ENCODE measurements around the gene ID4.

The ID4 gene

GRCh38 chr6:19830171-19830570 is 7.0 kb upstream of the ID4 start:
- TF ChIP-seq, protein P1, sequence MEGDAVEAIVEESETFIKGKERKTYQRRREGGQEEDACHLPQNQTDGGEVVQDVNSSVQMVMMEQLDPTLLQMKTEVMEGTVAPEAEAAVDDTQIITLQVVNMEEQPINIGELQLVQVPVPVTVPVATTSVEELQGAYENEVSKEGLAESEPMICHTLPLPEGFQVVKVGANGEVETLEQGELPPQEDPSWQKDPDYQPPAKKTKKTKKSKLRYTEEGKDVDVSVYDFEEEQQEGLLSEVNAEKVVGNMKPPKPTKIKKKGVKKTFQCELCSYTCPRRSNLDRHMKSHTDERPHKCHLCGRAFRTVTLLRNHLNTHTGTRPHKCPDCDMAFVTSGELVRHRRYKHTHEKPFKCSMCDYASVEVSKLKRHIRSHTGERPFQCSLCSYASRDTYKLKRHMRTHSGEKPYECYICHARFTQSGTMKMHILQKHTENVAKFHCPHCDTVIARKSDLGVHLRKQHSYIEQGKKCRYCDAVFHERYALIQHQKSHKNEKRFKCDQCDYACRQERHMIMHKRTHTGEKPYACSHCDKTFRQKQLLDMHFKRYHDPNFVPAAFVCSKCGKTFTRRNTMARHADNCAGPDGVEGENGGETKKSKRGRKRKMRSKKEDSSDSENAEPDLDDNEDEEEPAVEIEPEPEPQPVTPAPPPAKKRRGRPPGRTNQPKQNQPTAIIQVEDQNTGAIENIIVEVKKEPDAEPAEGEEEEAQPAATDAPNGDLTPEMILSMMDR (IDR thresholded peaks at IDR 0.05; ENCODE audit: control insufficient read depth, extremely low read depth, insufficient read depth) = no peak

GRCh38 chr6:19831358-19831757 is 5.8 kb upstream of the ID4 start:
- no peak overlapping the region for H3K4me3 ChIP-seq (ENCODE audit: low read depth, low read length)
- TF ChIP-seq, protein P1 (IDR thresholded peaks at IDR 0.05; ENCODE audit: control insufficient read depth, extremely low read depth, insufficient read depth) = no peak
- DNase-seq (ENCODE audit: low read depth) = no peak

More at GRCh38 chr6:19830171-19830570, 7.0 kb upstream of the ID4 start:
- no peak for DNase-seq (ENCODE audit: low read depth)
- no peak overlapping the region for H3K4me3 ChIP-seq (ENCODE audit: low read depth, low read length)

GRCh38 chr6:19833947-19834346 is 3.2 kb upstream of the ID4 start:
- no peak overlapping the region for H3K4me3 ChIP-seq (ENCODE audit: low read depth, low read length)
- no peak for DNase-seq (ENCODE audit: low read depth)
- TF ChIP-seq, protein P1 (IDR thresholded peaks at IDR 0.05; ENCODE audit: control insufficient read depth, extremely low read depth, insufficient read depth) = no peak

DNA sequence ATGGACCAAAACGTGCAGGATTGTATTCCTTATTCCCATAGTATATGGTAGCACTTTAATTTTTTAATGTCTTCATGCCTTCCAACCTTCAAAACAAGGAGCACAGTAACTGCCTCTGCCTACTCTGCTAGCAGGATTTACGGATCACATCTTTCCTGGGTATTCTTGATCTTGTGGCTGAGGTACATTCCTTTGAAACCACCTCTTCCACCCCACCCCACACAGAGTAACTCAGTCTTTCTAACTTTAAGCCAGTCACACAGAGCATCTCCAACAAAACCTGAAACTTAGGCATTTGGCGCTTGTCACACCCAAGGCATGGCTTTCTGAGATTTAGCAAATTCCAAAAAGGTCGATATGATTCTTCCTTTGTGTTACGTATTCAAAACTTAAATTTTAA is 2.3 kb upstream of the ID4 start:
- no peak overlapping the region for H3K4me3 ChIP-seq (ENCODE audit: low read depth, low read length)
- TF ChIP-seq, protein P1 (IDR thresholded peaks at IDR 0.05; ENCODE audit: control insufficient read depth, extremely low read depth, insufficient read depth) = no peak
- DNase-seq (ENCODE audit: low read depth) = no peak

DNA sequence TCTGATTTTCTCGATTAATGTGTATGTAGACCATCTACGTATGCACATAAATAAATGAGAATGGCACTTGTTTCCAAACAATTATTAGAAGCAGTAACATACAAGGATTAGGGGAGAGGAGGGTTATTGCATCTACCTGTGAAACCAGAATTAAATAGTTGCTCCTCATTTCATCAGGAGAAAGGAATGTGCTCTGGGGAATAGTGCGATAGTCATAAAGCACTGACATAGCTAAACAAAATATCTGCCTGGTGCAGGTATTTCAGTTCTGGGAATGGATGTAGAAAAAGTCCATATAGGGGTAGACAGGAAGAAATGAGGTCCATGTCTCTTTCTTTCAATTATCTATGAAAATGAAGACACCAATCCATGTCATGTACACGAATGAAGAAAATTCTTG is 1.6 kb upstream of the ID4 start:
- no peak overlapping the region for H3K4me3 ChIP-seq (ENCODE audit: low read depth, low read length)
- no peak for DNase-seq (ENCODE audit: low read depth)
- TF ChIP-seq, protein P1 (IDR thresholded peaks at IDR 0.05; ENCODE audit: control insufficient read depth, extremely low read depth, insufficient read depth) = no peak

DNA sequence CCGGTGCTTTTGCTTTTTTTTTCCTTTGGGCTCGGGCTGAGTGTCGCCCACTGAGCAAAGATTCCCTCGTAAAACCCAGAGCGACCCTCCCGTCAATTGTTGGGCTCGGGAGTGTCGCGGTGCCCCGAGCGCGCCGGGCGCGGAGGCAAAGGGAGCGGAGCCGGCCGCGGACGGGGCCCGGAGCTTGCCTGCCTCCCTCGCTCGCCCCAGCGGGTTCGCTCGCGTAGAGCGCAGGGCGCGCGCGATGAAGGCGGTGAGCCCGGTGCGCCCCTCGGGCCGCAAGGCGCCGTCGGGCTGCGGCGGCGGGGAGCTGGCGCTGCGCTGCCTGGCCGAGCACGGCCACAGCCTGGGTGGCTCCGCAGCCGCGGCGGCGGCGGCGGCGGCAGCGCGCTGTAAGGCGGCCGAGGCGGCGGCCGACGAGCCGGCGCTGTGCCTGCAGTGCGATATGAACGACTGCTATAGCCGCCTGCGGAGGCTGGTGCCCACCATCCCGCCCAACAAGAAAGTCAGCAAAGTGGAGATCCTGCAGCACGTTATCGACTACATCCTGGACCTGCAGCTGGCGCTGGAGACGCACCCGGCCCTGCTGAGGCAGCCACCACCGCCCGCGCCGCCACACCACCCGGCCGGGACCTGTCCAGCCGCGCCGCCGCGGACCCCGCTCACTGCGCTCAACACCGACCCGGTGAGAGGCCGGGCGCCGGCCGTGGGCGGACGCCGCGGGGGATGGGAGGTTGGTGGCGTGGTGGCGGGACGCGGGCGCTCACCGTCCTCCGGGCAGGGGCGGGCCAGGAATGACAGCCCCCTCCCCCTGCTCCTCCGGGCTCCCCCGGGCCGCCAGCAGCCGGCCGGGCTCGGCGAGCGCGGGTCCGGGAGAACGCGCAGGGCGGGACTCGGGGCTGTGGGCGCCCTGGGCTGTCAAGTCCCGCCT is 606 bp downstream of the ID4 start:
- no peak for DNase-seq (ENCODE audit: low read depth)
- H3K4me3 ChIP-seq (ENCODE audit: low read depth, low read length) = peak overlapping the region; percentile 37
- TF ChIP-seq, protein P1 (IDR thresholded peaks at IDR 0.05; ENCODE audit: control insufficient read depth, extremely low read depth, insufficient read depth) = no peak
